Calu3 (cell line): ENCODE results near the gene LRRC51. TPM values are rescaled to one million over a fixed set of nuclear protein-coding genes. Genes with fewer than 3 reads are reported as not detected.

Experiments used
- BruUV-seq: library from RNA; stranded (reverse); fragments of 400-500 nt; replicated peaks from 2 replicates; lab custom pipeline; 2021; lab: Mats Ljungman, UMichigan
- CTCF ChIA-PET: fragments of 300-600 bp; sonication (Branson Sonifier 250); formaldehyde crosslinking; loops from one replicate; lab custom pipeline; 2022; ENCODE audit warnings: antibody characterized with exemption; lab: Charles Lee
- DNase-seq: peaks from one replicate; pipeline ENCODE4 v3.0.0; 2022
- H3K27ac Mint-ChIP-seq: one replicate; pipeline ENCODE4 v1.8.0; 2022; ENCODE audit warnings: mixed read lengths; ENCODE audit not compliant: unreplicated experiment
- H3K27me3 Mint-ChIP-seq: one replicate; pipeline ENCODE4 v1.8.0; 2022; ENCODE audit warnings: mixed read lengths; ENCODE audit not compliant: unreplicated experiment
- H3K36me3 Mint-ChIP-seq: one replicate; pipeline ENCODE4 v1.8.0; 2022; ENCODE audit warnings: mild to moderate bottlenecking, moderate library complexity, mixed read lengths; ENCODE audit not compliant: insufficient read depth, unreplicated experiment
- H3K4me1 Mint-ChIP-seq: one replicate; pipeline ENCODE4 v1.8.0; 2022; ENCODE audit warnings: mild to moderate bottlenecking, low read depth, mixed read lengths; ENCODE audit not compliant: unreplicated experiment
- H3K4me3 Mint-ChIP-seq: one replicate; pipeline ENCODE4 v1.8.0; 2022; ENCODE audit warnings: mild to moderate bottlenecking, low read depth, moderate library complexity, mixed read lengths; ENCODE audit not compliant: unreplicated experiment
- H3K9me3 Mint-ChIP-seq: one replicate; pipeline ENCODE4 v1.8.0; 2022; ENCODE audit warnings: low read depth, mixed read lengths; ENCODE audit not compliant: unreplicated experiment
- intact Hi-C: fragments of 100-400 bp; cut with micrococcal nuclease; formaldehyde crosslinking; loops from one replicate; pipeline ENCODE4 v1.10.0; 2022; ENCODE audit not compliant: unreplicated experiment
- total RNA-seq: library from RNA; stranded (reverse); gene quantifications from 2 replicates; pipeline ENCODE4 v1.2.3, GENCODE V29; 2022
- TF ChIP-seq, protein P1 (sequence below): fragments of 200-600 bp; IDR thresholded peaks from one replicate; pipeline ENCODE4 v1.8.0; 2022; ENCODE audit warnings: antibody characterized with exemption; ENCODE audit not compliant: unreplicated experiment

The LRRC51 gene
- total RNA-seq, 1 experiment from 2014 or later: 8.5 TPM

DNA sequence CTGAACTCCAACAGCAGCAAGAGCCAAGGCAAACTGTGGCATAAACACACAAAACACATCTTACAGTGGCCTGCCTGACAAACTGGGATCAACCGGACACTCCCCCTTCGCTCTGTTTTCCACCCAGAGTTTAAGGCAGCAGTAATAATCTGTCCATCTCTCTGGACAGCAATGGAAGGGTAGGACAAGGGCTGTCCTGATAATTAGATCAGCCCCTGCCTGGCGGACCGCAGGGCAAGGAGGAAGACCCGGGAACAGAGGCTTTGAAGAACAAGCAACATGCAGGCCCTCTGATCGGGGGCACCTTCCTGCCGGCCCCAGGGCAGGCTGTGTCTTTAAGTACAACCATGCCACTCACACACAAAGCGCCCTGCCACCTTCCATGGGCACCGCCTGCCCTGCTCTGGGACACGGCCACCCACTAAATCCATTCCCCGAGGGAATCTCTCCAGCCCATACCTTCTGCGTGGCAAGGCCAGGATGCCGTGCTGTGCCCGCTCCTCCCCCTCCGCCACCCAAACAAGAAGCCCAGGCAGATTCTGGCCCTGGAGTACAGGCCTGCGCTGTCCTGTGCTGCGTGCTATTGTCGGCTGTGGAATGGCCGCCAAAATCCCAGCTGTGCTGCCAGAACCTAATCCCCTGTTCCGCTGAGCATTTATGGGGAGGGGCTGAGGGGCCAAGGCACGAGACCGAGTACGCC is 39.1 kb upstream of the LRRC51 start:
- intact Hi-C loops: loop anchor here (5.0 kb wide), 1 partner anchor 36 kb away; no protein-coding TSS in a partner anchor
- H3K9me3 Mint-ChIP-seq: no peaks in the 10 kb centered on the region
- no peak overlapping the region for H3K27ac Mint-ChIP-seq
- CTCF ChIA-PET: interaction anchor here (1.4 to 1.8 kb wide), 2 partner anchors 16 to 25 kb away, joined by 5 to 14 read pairs; no protein-coding TSS in a partner anchor
- DNase-seq: peak; percentile 56
- H3K4me1 Mint-ChIP-seq: peaks cover 25% of the 10 kb centered on the region
- no peak overlapping the region for H3K4me3 Mint-ChIP-seq
- TF ChIP-seq, protein P1, sequence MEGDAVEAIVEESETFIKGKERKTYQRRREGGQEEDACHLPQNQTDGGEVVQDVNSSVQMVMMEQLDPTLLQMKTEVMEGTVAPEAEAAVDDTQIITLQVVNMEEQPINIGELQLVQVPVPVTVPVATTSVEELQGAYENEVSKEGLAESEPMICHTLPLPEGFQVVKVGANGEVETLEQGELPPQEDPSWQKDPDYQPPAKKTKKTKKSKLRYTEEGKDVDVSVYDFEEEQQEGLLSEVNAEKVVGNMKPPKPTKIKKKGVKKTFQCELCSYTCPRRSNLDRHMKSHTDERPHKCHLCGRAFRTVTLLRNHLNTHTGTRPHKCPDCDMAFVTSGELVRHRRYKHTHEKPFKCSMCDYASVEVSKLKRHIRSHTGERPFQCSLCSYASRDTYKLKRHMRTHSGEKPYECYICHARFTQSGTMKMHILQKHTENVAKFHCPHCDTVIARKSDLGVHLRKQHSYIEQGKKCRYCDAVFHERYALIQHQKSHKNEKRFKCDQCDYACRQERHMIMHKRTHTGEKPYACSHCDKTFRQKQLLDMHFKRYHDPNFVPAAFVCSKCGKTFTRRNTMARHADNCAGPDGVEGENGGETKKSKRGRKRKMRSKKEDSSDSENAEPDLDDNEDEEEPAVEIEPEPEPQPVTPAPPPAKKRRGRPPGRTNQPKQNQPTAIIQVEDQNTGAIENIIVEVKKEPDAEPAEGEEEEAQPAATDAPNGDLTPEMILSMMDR: no peak
- BruUV-seq: no TSS peak
- H3K27me3 Mint-ChIP-seq: no peaks in the 10 kb centered on the region
- peaks cover 8% of the 10 kb centered on the region for H3K36me3 Mint-ChIP-seq

GRCh38 chr11:72042064-72042745 is 38.4 kb upstream of the LRRC51 start:
- intact Hi-C loops: loop anchor here (5.0 kb wide), 1 partner anchor 35 kb away; no protein-coding TSS in a partner anchor
- Mint-ChIP-seq H3K27me3 (no peaks in the 10 kb centered on the region), H3K4me3 (no peak overlapping the region), H3K27ac (no peak overlapping the region), H3K36me3 (peaks cover 8% of the 10 kb centered on the region), H3K4me1 (peaks cover 19% of the 10 kb centered on the region), H3K9me3 (no peaks in the 10 kb centered on the region)
- CTCF ChIA-PET: no interaction called here
- BruUV-seq: no TSS peak
- TF ChIP-seq, protein P1: no peak
- DNase-seq: no peak

GRCh38 chr11:72045849-72046248 is 34.8 kb upstream of the LRRC51 start:
- BruUV-seq: no TSS peak
- DNase-seq: no peak
- TF ChIP-seq, protein P1: no peak
- Mint-ChIP-seq H3K9me3 (no peaks in the 10 kb centered on the region), H3K36me3 (no peaks in the 10 kb centered on the region), H3K4me1 (peaks cover 19% of the 10 kb centered on the region), H3K27me3 (no peaks in the 10 kb centered on the region), H3K4me3 (no peak overlapping the region), H3K27ac (no peak overlapping the region)
- CTCF ChIA-PET: no interaction called here
- intact Hi-C loops: no loop called here

GRCh38 chr11:72048766-72049460 is 31.7 kb upstream of the LRRC51 start:
- Mint-ChIP-seq H3K4me1 (no peaks in the 10 kb centered on the region), H3K27me3 (no peaks in the 10 kb centered on the region), H3K9me3 (no peaks in the 10 kb centered on the region), H3K27ac (no peak overlapping the region), H3K4me3 (no peak overlapping the region), H3K36me3 (no peaks in the 10 kb centered on the region)
- no peak for DNase-seq
- CTCF ChIA-PET: interaction anchor here (0.5 to 0.7 kb wide), 2 partner anchors 120 to 125 kb away, joined by 4 read pairs; no protein-coding TSS in a partner anchor
- intact Hi-C loops: no loop called here
- TF ChIP-seq, protein P1: no peak
- BruUV-seq: no TSS peak
